ENCODE data around the gene NUTM2B. TPM values are rescaled to one million over a fixed set of nuclear protein-coding genes. Genes with fewer than 3 reads are reported as not detected.
A peak's percentile ranks its signal among the peaks of the same experiment; 100 is the strongest.
"Not testable (repeated sequence)": the region's sequence is repeated elsewhere in the genome, so short reads cannot be mapped to it uniquely, and the experiment has no call there.

Gene NUTM2B
- under 1 TPM; 0.18 to 0.83 TPM for total RNA-seq

- H3K36me3 Mint-ChIP-seq (ENCODE audit: low read depth); H3K9me3 Mint-ChIP-seq; DNase-seq; ATAC-seq; intact Hi-C loops (cut with micrococcal nuclease); H3K27me3 Mint-ChIP-seq; CTCF ChIA-PET; H3K27ac Mint-ChIP-seq; H3K4me3 Mint-ChIP-seq; H3K4me1 Mint-ChIP-seq (ENCODE audit: low read depth); POLR2A ChIA-PET: not testable (repeated sequence)
These were observed at the start of gene NUTM2B for GRCh38 chr10:79702927-79703326. Gene NUTM2B, plus strand, starts transcription at chr10:79703227. Its CDS starts 383 bp downstream, at chr10:79703610.

- H3K9me3 Mint-ChIP-seq; H3K27me3 Mint-ChIP-seq; DNase-seq; H3K27ac Mint-ChIP-seq; intact Hi-C loops (cut with micrococcal nuclease); POLR2A ChIA-PET; H3K4me1 Mint-ChIP-seq (ENCODE audit: low read depth); H3K4me3 Mint-ChIP-seq; ATAC-seq; CTCF ChIA-PET; H3K36me3 Mint-ChIP-seq (ENCODE audit: low read depth): not testable (repeated sequence)
These were observed 39.7 kb upstream of the NUTM2B start for GRCh38 chr10:79663287-79663686.

- CTCF ChIA-PET, result not testable (repeated sequence)
These were observed 38.3 kb upstream of the NUTM2B start for GRCh38 chr10:79664686-79665085.

GRCh38 chr10:79669248-79669788 is 33.7 kb upstream of the NUTM2B start:
- CTCF ChIA-PET; ATAC-seq; H3K4me1 Mint-ChIP-seq (ENCODE audit: low read depth); H3K36me3 Mint-ChIP-seq (ENCODE audit: low read depth); H3K27me3 Mint-ChIP-seq; H3K27ac Mint-ChIP-seq; DNase-seq; H3K4me3 Mint-ChIP-seq; intact Hi-C loops (cut with micrococcal nuclease); POLR2A ChIA-PET; H3K9me3 Mint-ChIP-seq: not testable (repeated sequence)

More at GRCh38 chr10:79664686-79665085, 38.3 kb upstream of the NUTM2B start:
- POLR2A ChIA-PET; H3K27me3 Mint-ChIP-seq; H3K4me1 Mint-ChIP-seq (ENCODE audit: low read depth); H3K9me3 Mint-ChIP-seq; H3K27ac Mint-ChIP-seq; ATAC-seq; intact Hi-C loops (cut with micrococcal nuclease); H3K4me3 Mint-ChIP-seq; H3K36me3 Mint-ChIP-seq (ENCODE audit: low read depth); DNase-seq: not testable (repeated sequence)

GRCh38 chr10:79674878-79675277 is 28.1 kb upstream of the NUTM2B start:
- H3K9me3 Mint-ChIP-seq; ATAC-seq; H3K27ac Mint-ChIP-seq; H3K27me3 Mint-ChIP-seq; POLR2A ChIA-PET; H3K36me3 Mint-ChIP-seq (ENCODE audit: low read depth); H3K4me1 Mint-ChIP-seq (ENCODE audit: low read depth); H3K4me3 Mint-ChIP-seq; intact Hi-C loops (cut with micrococcal nuclease); CTCF ChIA-PET: not testable (repeated sequence)
- peak; percentile 4 for DNase-seq

- H3K36me3 Mint-ChIP-seq (ENCODE audit: low read depth); CTCF ChIA-PET; H3K9me3 Mint-ChIP-seq; H3K4me3 Mint-ChIP-seq; intact Hi-C loops (cut with micrococcal nuclease); POLR2A ChIA-PET; H3K4me1 Mint-ChIP-seq (ENCODE audit: low read depth); H3K27me3 Mint-ChIP-seq; DNase-seq; H3K27ac Mint-ChIP-seq; ATAC-seq: not testable (repeated sequence)
These were observed 19.8 kb upstream of the NUTM2B start for GRCh38 chr10:79683026-79683883.

- CTCF ChIA-PET; H3K4me3 Mint-ChIP-seq; H3K4me1 Mint-ChIP-seq (ENCODE audit: low read depth); intact Hi-C loops (cut with micrococcal nuclease); H3K27ac Mint-ChIP-seq; H3K36me3 Mint-ChIP-seq (ENCODE audit: low read depth); H3K27me3 Mint-ChIP-seq; POLR2A ChIA-PET; H3K9me3 Mint-ChIP-seq; ATAC-seq; DNase-seq: not testable (repeated sequence)
These were observed 18.9 kb upstream of the NUTM2B start for GRCh38 chr10:79683884-79684720.

GRCh38 chr10:79685044-79685685 is 17.9 kb upstream of the NUTM2B start:
- POLR2A ChIA-PET; intact Hi-C loops (cut with micrococcal nuclease); H3K27ac Mint-ChIP-seq; H3K9me3 Mint-ChIP-seq; H3K4me1 Mint-ChIP-seq (ENCODE audit: low read depth); H3K27me3 Mint-ChIP-seq; CTCF ChIA-PET; H3K36me3 Mint-ChIP-seq (ENCODE audit: low read depth); H3K4me3 Mint-ChIP-seq: not testable (repeated sequence)
- peak; percentile 46 for DNase-seq
- peak; percentile 71 for ATAC-seq

- H3K36me3 Mint-ChIP-seq (ENCODE audit: low read depth); POLR2A ChIA-PET; H3K4me3 Mint-ChIP-seq; H3K27ac Mint-ChIP-seq; ATAC-seq; H3K4me1 Mint-ChIP-seq (ENCODE audit: low read depth); CTCF ChIA-PET; DNase-seq; intact Hi-C loops (cut with micrococcal nuclease); H3K27me3 Mint-ChIP-seq; H3K9me3 Mint-ChIP-seq: not testable (repeated sequence)
These were observed 16.4 kb upstream of the NUTM2B start for GRCh38 chr10:79686595-79686994.

GRCh38 chr10:79687406-79688150 is 15.4 kb upstream of the NUTM2B start:
- H3K4me1 Mint-ChIP-seq (ENCODE audit: low read depth); DNase-seq; CTCF ChIA-PET; ATAC-seq; H3K36me3 Mint-ChIP-seq (ENCODE audit: low read depth); H3K9me3 Mint-ChIP-seq; H3K27ac Mint-ChIP-seq; H3K27me3 Mint-ChIP-seq; H3K4me3 Mint-ChIP-seq; intact Hi-C loops (cut with micrococcal nuclease); POLR2A ChIA-PET: not testable (repeated sequence)

GRCh38 chr10:79688798-79689197 is 14.2 kb upstream of the NUTM2B start:
- intact Hi-C loops (cut with micrococcal nuclease); H3K36me3 Mint-ChIP-seq (ENCODE audit: low read depth); CTCF ChIA-PET; H3K4me1 Mint-ChIP-seq (ENCODE audit: low read depth); DNase-seq; ATAC-seq; H3K27me3 Mint-ChIP-seq; POLR2A ChIA-PET; H3K27ac Mint-ChIP-seq; H3K4me3 Mint-ChIP-seq; H3K9me3 Mint-ChIP-seq: not testable (repeated sequence)
